Smooth muscle cell (in vitro differentiated cells): ENCODE data around the gene ANKRD6. TPM values are rescaled to one million over a fixed set of nuclear protein-coding genes. Genes with fewer than 3 reads are reported as not detected.

ENCODE experiments used
- DNase-seq: peaks from one replicate; lab custom pipeline; 2025; ENCODE audit not compliant: unreplicated experiment; lab: John Stamatoyannopoulos, UW
- H2AFZ ChIP-seq: fragments of 200-600 bp; sonication (generic); 2 replicates; pipeline ENCODE4 v1.6.0; 2016; ENCODE audit warnings: antibody characterized with exemption, low read depth, mild to moderate bottlenecking
- H3F3A ChIP-seq: fragments of 200-600 bp; sonication (generic); 2 replicates; pipeline ENCODE4 v1.6.0; 2017; ENCODE audit warnings: antibody characterized with exemption, low read depth
- H3K27ac ChIP-seq: fragments of 200-600 bp; sonication (generic); 2 replicates; pipeline ENCODE4 v1.5.1; 2016; ENCODE audit warnings: low read depth, mild to moderate bottlenecking
- H3K27me3 ChIP-seq: fragments of 200-600 bp; sonication (generic); 2 replicates; pipeline ENCODE4 v1.6.1; 2016; ENCODE audit warnings: low read depth, mild to moderate bottlenecking
- H3K36me3 ChIP-seq: fragments of 200-600 bp; sonication (generic); 2 replicates; pipeline ENCODE4 v1.5.1; 2016; ENCODE audit warnings: low read depth
- H3K4me1 ChIP-seq: fragments of 200-600 bp; sonication (generic); 2 replicates; pipeline ENCODE4 v1.5.1; 2016; ENCODE audit warnings: low read depth
- H3K4me2 ChIP-seq: fragments of 200-600 bp; sonication (generic); 2 replicates; pipeline ENCODE4 v1.6.0; 2016; ENCODE audit warnings: mild to moderate bottlenecking
- H3K4me3 ChIP-seq: fragments of 200-600 bp; sonication (generic); 2 replicates; pipeline ENCODE4 v1.5.1; 2016; ENCODE audit warnings: mild to moderate bottlenecking
- H3K79me2 ChIP-seq: fragments of 200-600 bp; sonication (generic); 2 replicates; pipeline ENCODE4 v1.6.0; 2016; ENCODE audit warnings: low read depth, mild to moderate bottlenecking
- H3K9ac ChIP-seq: fragments of 200-600 bp; sonication (generic); 2 replicates; pipeline ENCODE4 v1.6.0; 2016; ENCODE audit warnings: low read depth
- H3K9me3 ChIP-seq: fragments of 200-600 bp; sonication (generic); replicated peaks from 2 replicates; pipeline ENCODE4 v1.5.1; 2016; ENCODE audit warnings: low read depth
- H4K20me1 ChIP-seq: fragments of 200-600 bp; sonication (generic); 2 replicates; pipeline ENCODE4 v1.6.0; 2016; ENCODE audit warnings: low read depth
- WGBS: methylation state at CpG from one replicate; pipeline ENCODE4 v1.1.7; 2016; ENCODE audit warnings: low lambda C conversion rate; 5-methylcytosine and 5-hydroxymethylcytosine counted together
- polyA plus RNA-seq: library from polyadenylated mRNA; unstranded; fragments of >200 nt; fragmentation: Nextera tagmentation; extraction: Ambion mirVana; gene quantifications from 2 replicates; pipeline ENCODE4 v1.2.1, GENCODE V29; 2016
- total RNA-seq: library from RNA; depleted of rRNA; stranded (reverse); fragments of >200 nt; gene quantifications from 2 replicates; pipeline ENCODE4 v1.2.3, GENCODE V29; 2014
- TF ChIP-seq, protein P1 (sequence below): fragments of 200-600 bp; sonication (generic); IDR thresholded peaks from 2 replicates; pipeline ENCODE4 v1.5.1; 2017; ENCODE audit warnings: borderline replicate concordance, mild to moderate bottlenecking, antibody characterized with exemption; ENCODE audit not compliant: insufficient read depth, poor library complexity, severe bottlenecking

The ANKRD6 gene
- total and polyA plus RNA-seq, 2 experiments from 2014 or later = 5.2 to 10.7 TPM

- no peaks in the 10 kb centered on the region for H3K36me3 ChIP-seq
- peaks cover 76% of the 10 kb centered on the region for H3K4me1 ChIP-seq
- TF ChIP-seq, protein P1, sequence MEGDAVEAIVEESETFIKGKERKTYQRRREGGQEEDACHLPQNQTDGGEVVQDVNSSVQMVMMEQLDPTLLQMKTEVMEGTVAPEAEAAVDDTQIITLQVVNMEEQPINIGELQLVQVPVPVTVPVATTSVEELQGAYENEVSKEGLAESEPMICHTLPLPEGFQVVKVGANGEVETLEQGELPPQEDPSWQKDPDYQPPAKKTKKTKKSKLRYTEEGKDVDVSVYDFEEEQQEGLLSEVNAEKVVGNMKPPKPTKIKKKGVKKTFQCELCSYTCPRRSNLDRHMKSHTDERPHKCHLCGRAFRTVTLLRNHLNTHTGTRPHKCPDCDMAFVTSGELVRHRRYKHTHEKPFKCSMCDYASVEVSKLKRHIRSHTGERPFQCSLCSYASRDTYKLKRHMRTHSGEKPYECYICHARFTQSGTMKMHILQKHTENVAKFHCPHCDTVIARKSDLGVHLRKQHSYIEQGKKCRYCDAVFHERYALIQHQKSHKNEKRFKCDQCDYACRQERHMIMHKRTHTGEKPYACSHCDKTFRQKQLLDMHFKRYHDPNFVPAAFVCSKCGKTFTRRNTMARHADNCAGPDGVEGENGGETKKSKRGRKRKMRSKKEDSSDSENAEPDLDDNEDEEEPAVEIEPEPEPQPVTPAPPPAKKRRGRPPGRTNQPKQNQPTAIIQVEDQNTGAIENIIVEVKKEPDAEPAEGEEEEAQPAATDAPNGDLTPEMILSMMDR = no peak
- no peaks in the 10 kb centered on the region for H3K79me2 ChIP-seq
- H2AFZ ChIP-seq = no peak overlapping the region
- DNase-seq = no peak
- peak overlapping the region; percentile 40 for H3K4me2 ChIP-seq
- H3F3A ChIP-seq = peaks cover 9% of the 10 kb centered on the region
- 32% methylated on average over 3 of the region's 3 CpGs for WGBS
- no peaks in the 10 kb centered on the region for H3K9me3 ChIP-seq
- H3K9ac ChIP-seq = no peak overlapping the region
- H4K20me1 ChIP-seq = peaks cover 9% of the 10 kb centered on the region
- no peaks in the 10 kb centered on the region for H3K27me3 ChIP-seq
- H3K27ac ChIP-seq = no peak overlapping the region
- H3K4me3 ChIP-seq = no peak overlapping the region
Observed at GRCh38 chr6:89500611-89501010, 67.7 kb downstream of the ANKRD6 start.

GRCh38 chr6:89501222-89501621, 68.3 kb downstream of the ANKRD6 start:
- Histone ChIP-seq H3K9me3 (no peaks in the 10 kb centered on the region), H3K27me3 (no peaks in the 10 kb centered on the region), H3K79me2 (no peaks in the 10 kb centered on the region), H3K36me3 (no peaks in the 10 kb centered on the region), H3F3A (peaks cover 9% of the 10 kb centered on the region), H3K4me3 (no peak overlapping the region), H3K27ac (peak overlapping the region; percentile 17), H3K4me1 (peaks cover 70% of the 10 kb centered on the region), H4K20me1 (peaks cover 9% of the 10 kb centered on the region), H2AFZ (no peak overlapping the region), H3K4me2 (peak overlapping the region; percentile 56), H3K9ac (no peak overlapping the region)
- TF ChIP-seq, protein P1 = no peak
- DNase-seq = no peak
- 13% methylated on average over 3 of the region's 3 CpGs for WGBS

GRCh38 chr6:89501753-89502152, 68.8 kb downstream of the ANKRD6 start:
- Histone ChIP-seq H3K36me3 (no peaks in the 10 kb centered on the region), H3K27ac (no peak overlapping the region), H3F3A (peaks cover 9% of the 10 kb centered on the region), H3K27me3 (no peaks in the 10 kb centered on the region), H2AFZ (no peak overlapping the region), H3K4me3 (no peak overlapping the region), H3K4me1 (peaks cover 67% of the 10 kb centered on the region), H3K4me2 (no peak overlapping the region), H3K79me2 (no peaks in the 10 kb centered on the region), H3K9ac (no peak overlapping the region), H3K9me3 (no peaks in the 10 kb centered on the region), H4K20me1 (peaks cover 9% of the 10 kb centered on the region)
- 45% methylated on average over 2 of the region's 2 CpGs for WGBS
- no peak for DNase-seq
- TF ChIP-seq, protein P1 = no peak

DNA sequence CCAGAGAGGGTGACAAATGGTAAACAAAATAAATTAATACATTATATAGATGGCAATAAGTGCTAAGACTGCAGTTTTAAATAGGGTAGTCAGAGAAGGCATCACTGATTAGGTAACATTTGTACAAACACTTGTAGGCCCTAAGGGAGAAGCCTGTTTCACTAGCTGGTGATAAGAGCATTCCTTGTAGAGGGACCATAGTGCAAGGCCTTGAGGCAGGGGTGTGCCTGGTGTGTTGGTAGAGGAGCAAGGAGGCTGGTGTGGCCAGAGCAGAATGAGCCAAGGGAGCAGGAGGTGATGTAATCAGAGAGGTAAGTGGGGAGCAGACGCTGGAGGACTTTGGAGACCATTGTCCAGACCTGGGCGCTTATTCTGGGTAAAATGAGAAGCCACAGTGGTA, 70.7 kb downstream of the ANKRD6 start:
- H3F3A ChIP-seq = peaks cover 9% of the 10 kb centered on the region
- peaks cover 69% of the 10 kb centered on the region for H3K4me1 ChIP-seq
- H3K27me3 ChIP-seq = no peaks in the 10 kb centered on the region
- H4K20me1 ChIP-seq = peaks cover 9% of the 10 kb centered on the region
- no peak overlapping the region for H2AFZ ChIP-seq
- WGBS = 81% methylated on average over 2 of the region's 2 CpGs
- no peak overlapping the region for H3K27ac ChIP-seq
- no peak overlapping the region for H3K9ac ChIP-seq
- no peak overlapping the region for H3K4me2 ChIP-seq
- DNase-seq = no peak
- H3K4me3 ChIP-seq = no peak overlapping the region
- no peaks in the 10 kb centered on the region for H3K79me2 ChIP-seq
- no peaks in the 10 kb centered on the region for H3K36me3 ChIP-seq
- TF ChIP-seq, protein P1 = no peak
- H3K9me3 ChIP-seq = no peaks in the 10 kb centered on the region
